Measurements from ENCODE around the gene DYSF. TPM values are rescaled to one million over a fixed set of nuclear protein-coding genes. Genes with fewer than 3 reads are reported as not detected.

The DYSF gene
- total and polyA plus RNA-seq, 5 donors, result 36.7 to 49.4 (median 42.1) TPM

- peak overlapping the region; percentile 86 for H3K27ac ChIP-seq (ENCODE audit: low read length)
- intact Hi-C loops (cut with DNase I), result no loop called here
- H3K4me3 ChIP-seq (ENCODE audit: low read length), result no peak overlapping the region
- DNase-seq (no peak), ATAC-seq (peak; percentile 4 to 15)
- peaks cover 10% of the 10 kb centered on the region for H3K4me1 ChIP-seq (ENCODE audit: control insufficient read depth, insufficient read depth, low read length)
- 75% methylated on average over 5 of the region's 5 CpGs for WGBS
- no peaks in the 10 kb centered on the region for H3K9me3 ChIP-seq (ENCODE audit: control insufficient read depth, low read length)
- no peaks in the 10 kb centered on the region for H3K27me3 ChIP-seq (ENCODE audit: control insufficient read depth, insufficient read depth)
These were observed 20.9 kb downstream of the DYSF start for GRCh38 chr2:71474116-71474743.

- Histone ChIP-seq H3K27ac (ENCODE audit: low read length) (peak overlapping the region; percentile 86), H3K9me3 (ENCODE audit: control insufficient read depth, low read length) (no peaks in the 10 kb centered on the region), H3K4me1 (ENCODE audit: control insufficient read depth, insufficient read depth, low read length) (peaks cover 8% of the 10 kb centered on the region), H3K4me3 (ENCODE audit: low read length) (no peak overlapping the region), H3K27me3 (ENCODE audit: control insufficient read depth, insufficient read depth) (no peaks in the 10 kb centered on the region)
- peak; percentile 55 to 70 (median 66) for DNase-seq
- 66% methylated on average over 10 of the region's 10 CpGs for WGBS
- ATAC-seq, result peak; percentile 77 to 93
- intact Hi-C loops (cut with DNase I), result no loop called here
These were observed 21.5 kb downstream of the DYSF start for GRCh38 chr2:71474744-71475397.

GRCh38 chr2:71476495-71476894 lies 23.1 kb downstream of the DYSF start:
- H3K4me3 ChIP-seq (ENCODE audit: low read length), result no peak overlapping the region
- peaks cover 6% of the 10 kb centered on the region for H3K4me1 ChIP-seq (ENCODE audit: control insufficient read depth, insufficient read depth, low read length)
- H3K27me3 ChIP-seq (ENCODE audit: control insufficient read depth, insufficient read depth), result no peaks in the 10 kb centered on the region
- intact Hi-C loops (cut with DNase I), result no loop called here
- WGBS, result 31% methylated on average over 1 of the region's 1 CpG
- no peak for ATAC-seq
- DNase-seq, result no peak
- no peak overlapping the region for H3K27ac ChIP-seq (ENCODE audit: low read length)
- H3K9me3 ChIP-seq (ENCODE audit: control insufficient read depth, low read length), result no peaks in the 10 kb centered on the region

GRCh38 chr2:71477231-71477691 lies 23.9 kb downstream of the DYSF start:
- Histone ChIP-seq H3K4me1 (ENCODE audit: control insufficient read depth, insufficient read depth, low read length) (peaks cover 6% of the 10 kb centered on the region), H3K27ac (ENCODE audit: low read length) (no peak overlapping the region), H3K9me3 (ENCODE audit: control insufficient read depth, low read length) (no peaks in the 10 kb centered on the region), H3K27me3 (ENCODE audit: control insufficient read depth, insufficient read depth) (no peaks in the 10 kb centered on the region), H3K4me3 (ENCODE audit: low read length) (no peak overlapping the region)
- DNase-seq (no peak), ATAC-seq (no peak)
- WGBS, result 81% methylated on average over 6 of the region's 6 CpGs
- intact Hi-C loops (cut with DNase I), result no loop called here

- Histone ChIP-seq H3K27ac (ENCODE audit: low read length) (no peak overlapping the region), H3K9me3 (ENCODE audit: control insufficient read depth, low read length) (no peaks in the 10 kb centered on the region), H3K4me3 (ENCODE audit: low read length) (no peak overlapping the region), H3K27me3 (ENCODE audit: control insufficient read depth, insufficient read depth) (no peaks in the 10 kb centered on the region), H3K4me1 (ENCODE audit: control insufficient read depth, insufficient read depth, low read length) (peaks cover 4% of the 10 kb centered on the region)
- WGBS, result 76% methylated on average over 6 of the region's 6 CpGs
- DNase-seq (no peak), ATAC-seq (no peak)
- intact Hi-C loops (cut with DNase I), result no loop called here
These were observed 25.4 kb downstream of the DYSF start for GRCh38 chr2:71478806-71479205.

GRCh38 chr2:71479261-71479660 lies 25.9 kb downstream of the DYSF start:
- no peak overlapping the region for H3K4me3 ChIP-seq (ENCODE audit: low read length)
- no peaks in the 10 kb centered on the region for H3K27me3 ChIP-seq (ENCODE audit: control insufficient read depth, insufficient read depth)
- WGBS, result 94% methylated on average over 5 of the region's 5 CpGs
- intact Hi-C loops (cut with DNase I), result no loop called here
- ATAC-seq (no peak), DNase-seq (no peak)
- no peak overlapping the region for H3K27ac ChIP-seq (ENCODE audit: low read length)
- no peaks in the 10 kb centered on the region for H3K9me3 ChIP-seq (ENCODE audit: control insufficient read depth, low read length)
- H3K4me1 ChIP-seq (ENCODE audit: control insufficient read depth, insufficient read depth, low read length), result peaks cover 1% of the 10 kb centered on the region

- intact Hi-C loops (cut with DNase I), result no loop called here
- no peak overlapping the region for H3K4me3 ChIP-seq (ENCODE audit: low read length)
- WGBS, result 90% methylated on average over 4 of the region's 4 CpGs
- DNase-seq (no peak), ATAC-seq (no peak)
- H3K27me3 ChIP-seq (ENCODE audit: control insufficient read depth, insufficient read depth), result no peaks in the 10 kb centered on the region
- H3K27ac ChIP-seq (ENCODE audit: low read length), result no peak overlapping the region
- no peaks in the 10 kb centered on the region for H3K4me1 ChIP-seq (ENCODE audit: control insufficient read depth, insufficient read depth, low read length)
- H3K9me3 ChIP-seq (ENCODE audit: control insufficient read depth, low read length), result no peaks in the 10 kb centered on the region
These were observed 27.8 kb downstream of the DYSF start for GRCh38 chr2:71481111-71481510.

- no peak for ATAC-seq
- Histone ChIP-seq H3K27ac (ENCODE audit: low read length) (no peak overlapping the region), H3K4me1 (ENCODE audit: control insufficient read depth, insufficient read depth, low read length) (no peaks in the 10 kb centered on the region), H3K27me3 (ENCODE audit: control insufficient read depth, insufficient read depth) (no peaks in the 10 kb centered on the region), H3K9me3 (ENCODE audit: control insufficient read depth, low read length) (no peaks in the 10 kb centered on the region), H3K4me3 (ENCODE audit: low read length) (no peak overlapping the region)
- intact Hi-C loops (cut with DNase I), result no loop called here
- DNase-seq, result no peak
- 66% methylated on average over 4 of the region's 4 CpGs for WGBS
These were observed 28.7 kb downstream of the DYSF start for GRCh38 chr2:71482055-71482454.

- WGBS, result 85% methylated on average over 10 of the region's 10 CpGs
- Histone ChIP-seq H3K4me1 (ENCODE audit: control insufficient read depth, insufficient read depth, low read length) (no peaks in the 10 kb centered on the region), H3K27ac (ENCODE audit: low read length) (no peak overlapping the region), H3K9me3 (ENCODE audit: control insufficient read depth, low read length) (no peaks in the 10 kb centered on the region), H3K27me3 (ENCODE audit: control insufficient read depth, insufficient read depth) (no peaks in the 10 kb centered on the region), H3K4me3 (ENCODE audit: low read length) (no peak overlapping the region)
- intact Hi-C loops (cut with DNase I), result no loop called here
- ATAC-seq (no peak), DNase-seq (no peak)
These were observed 29.9 kb downstream of the DYSF start for GRCh38 chr2:71483246-71483645.

GRCh38 chr2:71484354-71484753 lies 31.0 kb downstream of the DYSF start:
- ATAC-seq, result no peak
- H3K9me3 ChIP-seq (ENCODE audit: control insufficient read depth, low read length), result no peaks in the 10 kb centered on the region
- H3K4me1 ChIP-seq (ENCODE audit: control insufficient read depth, insufficient read depth, low read length), result no peaks in the 10 kb centered on the region
- intact Hi-C loops (cut with DNase I), result no loop called here
- DNase-seq, result no peak
- H3K27ac ChIP-seq (ENCODE audit: low read length), result no peak overlapping the region
- no peaks in the 10 kb centered on the region for H3K27me3 ChIP-seq (ENCODE audit: control insufficient read depth, insufficient read depth)
- H3K4me3 ChIP-seq (ENCODE audit: low read length), result no peak overlapping the region
- 94% methylated on average over 2 of the region's 2 CpGs for WGBS

- Histone ChIP-seq H3K4me3 (ENCODE audit: low read length) (no peak overlapping the region), H3K27me3 (ENCODE audit: control insufficient read depth, insufficient read depth) (no peaks in the 10 kb centered on the region), H3K4me1 (ENCODE audit: control insufficient read depth, insufficient read depth, low read length) (no peaks in the 10 kb centered on the region), H3K9me3 (ENCODE audit: control insufficient read depth, low read length) (no peaks in the 10 kb centered on the region), H3K27ac (ENCODE audit: low read length) (no peak overlapping the region)
- ATAC-seq (no peak), DNase-seq (no peak)
- intact Hi-C loops (cut with DNase I), result no loop called here
- WGBS, result 74% methylated on average over 11 of the region's 11 CpGs
These were observed 33.7 kb downstream of the DYSF start for GRCh38 chr2:71486881-71487640.

Data from right cardiac atrium (tissue), 5 donors.